Measurements from ENCODE around the gene THAP3.
"Not testable (repeated sequence)": the region's sequence is repeated elsewhere in the genome, so short reads cannot be mapped to it uniquely, and the experiment has no call there.

The THAP3 gene

DNA sequence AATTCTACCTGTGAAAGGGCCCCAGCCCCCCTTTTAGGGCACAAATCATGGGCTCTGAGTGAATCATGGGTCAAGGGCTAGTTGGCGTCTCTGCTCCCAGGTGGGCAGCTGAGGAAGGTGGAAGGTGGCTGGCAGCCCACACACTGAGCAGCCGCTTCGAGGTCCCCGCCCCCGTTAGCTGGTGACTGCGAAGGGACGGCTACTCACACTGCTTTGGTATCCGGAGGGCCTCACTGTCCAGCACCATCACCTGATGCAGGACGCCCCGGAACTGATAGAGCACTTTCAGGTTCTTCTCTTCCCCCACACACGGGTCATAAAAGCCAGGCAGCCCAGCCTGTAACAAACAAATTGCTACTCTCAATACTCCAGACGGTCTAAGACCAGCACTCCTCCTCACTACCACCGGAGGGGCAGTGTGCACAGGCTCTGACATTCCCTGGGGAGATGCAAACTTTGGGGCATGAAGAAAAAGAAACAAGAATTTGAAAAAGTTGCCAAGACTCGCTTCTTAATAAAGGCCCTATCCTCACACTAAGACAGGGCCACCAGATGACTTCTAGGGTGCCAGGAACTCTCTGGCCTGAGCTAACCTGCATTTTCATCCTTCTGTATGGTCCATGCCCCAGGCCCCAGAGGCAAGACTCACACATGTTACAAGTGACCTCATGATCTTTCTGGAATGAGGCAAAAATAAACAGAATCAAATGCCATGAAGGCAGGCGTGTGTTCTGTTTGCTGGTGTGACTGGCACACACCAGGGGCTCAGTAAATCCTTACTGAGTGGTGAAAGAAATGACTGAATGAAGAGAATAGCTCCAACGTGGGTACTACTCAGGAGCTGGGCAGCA lies 11.5 kb downstream of the THAP3 start:
- DNase-seq: no peak

DNA sequence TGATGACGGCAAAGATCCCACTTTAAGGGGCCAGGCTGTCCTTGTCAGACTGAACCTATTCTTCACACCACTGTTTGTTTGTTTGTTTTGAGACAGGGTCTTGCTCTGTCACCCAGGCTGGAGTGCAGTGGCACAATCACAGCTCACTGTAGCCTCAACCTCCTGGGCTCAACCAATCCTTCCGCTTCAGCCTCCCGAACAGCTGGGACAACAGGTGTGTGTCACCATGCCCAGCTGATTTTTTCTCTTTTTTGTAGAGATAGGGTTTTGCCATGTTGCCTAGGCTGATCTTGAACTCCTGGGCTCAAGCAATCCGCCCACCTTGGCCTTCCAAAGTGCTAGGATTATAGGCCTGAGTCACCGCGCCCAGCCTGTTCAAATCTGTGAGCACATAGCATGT lies 12.1 kb downstream of the THAP3 start:
- DNase-seq: not testable (repeated sequence)

DNA sequence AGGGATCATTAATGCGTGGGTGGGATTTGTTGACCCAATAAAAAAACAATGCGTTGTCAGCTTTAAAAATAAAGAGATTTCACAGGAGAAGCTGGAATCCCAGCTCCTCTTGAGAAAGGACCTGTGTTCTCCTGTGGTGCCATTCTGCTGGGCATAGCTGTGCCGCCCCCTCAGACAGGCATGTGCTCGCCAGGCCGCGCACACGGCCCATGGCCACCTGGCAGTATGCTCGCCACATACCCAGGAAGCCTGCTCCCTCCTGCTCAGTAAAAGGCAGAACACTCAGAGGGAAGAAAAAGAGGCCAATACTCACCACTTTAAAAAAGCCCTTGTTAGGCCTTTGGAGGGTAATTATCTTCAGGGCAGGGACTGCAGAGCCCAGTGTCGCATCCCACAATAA lies 13.1 kb downstream of the THAP3 start:
- DNase-seq: no peak

DNA sequence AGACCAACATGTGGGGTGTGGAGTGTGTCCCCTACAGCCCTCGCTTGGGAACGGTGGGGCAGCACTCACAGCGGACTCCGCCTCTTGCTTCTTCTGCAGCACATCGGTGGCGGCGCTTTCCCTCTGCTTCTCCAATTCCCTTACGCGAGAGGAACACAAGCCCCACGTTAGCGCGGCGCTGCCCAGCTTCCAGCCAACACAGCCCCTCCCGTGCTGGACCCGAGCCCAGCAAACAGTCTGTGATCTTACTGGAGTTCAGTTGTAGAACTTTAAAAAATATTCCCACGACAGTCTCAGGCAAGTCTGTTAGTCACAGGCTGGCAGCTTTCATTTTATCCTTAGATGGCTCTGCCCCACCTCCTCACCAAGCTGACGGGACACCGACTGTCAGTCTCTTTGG lies 13.6 kb downstream of the THAP3 start:
- no peak for DNase-seq

DNA sequence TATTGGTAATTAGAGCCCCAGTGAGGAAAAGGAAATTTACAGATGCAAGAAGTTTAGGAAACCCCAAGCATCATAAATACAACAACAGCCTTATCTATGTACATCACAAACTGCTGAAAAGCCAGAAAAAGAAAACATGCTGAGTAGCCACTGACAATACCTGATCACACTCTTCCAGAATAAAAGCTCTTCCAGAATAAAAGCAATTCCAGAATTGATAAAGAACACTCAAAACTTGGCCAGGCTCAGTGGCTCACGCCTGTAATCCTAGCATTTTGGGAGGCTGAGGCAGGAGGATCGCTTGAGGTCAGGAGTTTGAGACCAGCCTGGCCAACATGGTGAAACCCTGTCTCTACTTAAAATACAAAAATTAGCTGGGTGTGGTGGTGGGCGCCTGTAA lies 16.2 kb downstream of the THAP3 start:
- DNase-seq: not testable (repeated sequence)

DNA sequence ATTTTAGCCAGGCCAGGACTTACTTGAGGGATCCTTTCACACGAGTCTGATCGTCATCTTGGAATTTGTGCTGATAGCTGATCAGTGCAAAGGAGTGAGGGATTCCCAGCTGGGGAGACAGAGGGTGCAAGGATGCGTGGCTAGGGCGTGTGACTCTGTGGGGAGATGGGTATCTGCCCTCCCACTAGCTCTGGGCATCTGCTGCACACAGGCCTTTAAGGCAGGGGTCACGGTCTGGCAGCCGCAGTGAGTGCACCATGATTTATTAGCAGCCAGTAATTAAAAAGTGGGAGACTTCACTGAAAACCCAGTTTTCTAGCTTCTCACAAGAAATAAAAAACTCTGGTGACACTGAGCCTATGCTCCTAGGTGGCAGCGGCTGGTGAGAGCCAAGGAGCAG lies 20.4 kb downstream of the THAP3 start:
- DNase-seq: no peak

DNA sequence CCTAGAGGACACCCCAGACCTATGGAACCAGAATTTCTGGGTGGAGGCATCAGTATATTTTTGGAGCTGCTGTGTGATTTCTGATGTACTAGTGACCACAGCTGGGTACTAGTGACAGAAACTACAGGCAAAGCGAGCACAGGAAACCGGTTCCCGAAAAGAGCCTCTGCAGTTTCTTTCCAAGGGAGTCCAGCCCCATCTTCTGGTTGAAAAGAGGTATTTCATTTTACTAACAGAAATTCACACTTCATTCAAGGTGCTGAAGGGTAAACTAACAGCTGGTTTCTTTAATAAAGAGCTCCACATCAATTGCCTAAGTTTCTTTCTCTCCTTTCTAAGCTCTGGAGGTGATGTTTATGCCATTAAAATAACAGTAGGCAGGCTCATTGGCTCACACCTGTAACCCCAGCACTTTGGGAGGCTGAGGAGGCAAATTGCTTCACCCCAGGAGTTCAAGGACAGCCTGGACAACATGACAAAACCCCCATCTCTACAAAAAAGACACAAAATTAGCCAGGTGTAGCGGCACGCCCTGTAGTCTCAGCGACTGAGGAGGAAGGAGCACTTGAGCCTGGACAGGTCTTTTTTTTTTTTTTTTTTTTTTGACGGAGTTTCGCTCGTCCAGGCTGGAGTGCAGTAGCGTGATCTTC lies 22.0 kb downstream of the THAP3 start:
- DNase-seq: no peak

DNA sequence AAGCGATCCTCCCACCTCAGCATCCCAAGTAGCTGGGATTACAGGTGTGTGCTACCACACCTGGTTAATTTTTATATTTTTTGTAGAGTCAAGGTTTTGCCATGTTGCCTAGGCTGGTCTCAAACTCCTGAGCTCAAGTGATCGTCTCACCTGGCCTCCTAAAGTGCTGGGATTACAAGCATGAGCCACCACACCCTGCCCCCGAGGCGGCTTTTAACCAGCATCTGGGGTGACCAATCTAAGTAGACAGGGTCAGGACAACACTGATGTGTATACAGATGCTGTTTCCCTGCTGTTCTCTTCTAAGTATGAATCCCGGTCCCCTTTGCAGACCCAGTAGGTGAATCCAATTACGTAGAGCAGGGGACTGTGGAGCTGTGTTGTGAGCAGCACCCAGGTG lies 23.9 kb downstream of the THAP3 start:
- DNase-seq: no peak

DNA sequence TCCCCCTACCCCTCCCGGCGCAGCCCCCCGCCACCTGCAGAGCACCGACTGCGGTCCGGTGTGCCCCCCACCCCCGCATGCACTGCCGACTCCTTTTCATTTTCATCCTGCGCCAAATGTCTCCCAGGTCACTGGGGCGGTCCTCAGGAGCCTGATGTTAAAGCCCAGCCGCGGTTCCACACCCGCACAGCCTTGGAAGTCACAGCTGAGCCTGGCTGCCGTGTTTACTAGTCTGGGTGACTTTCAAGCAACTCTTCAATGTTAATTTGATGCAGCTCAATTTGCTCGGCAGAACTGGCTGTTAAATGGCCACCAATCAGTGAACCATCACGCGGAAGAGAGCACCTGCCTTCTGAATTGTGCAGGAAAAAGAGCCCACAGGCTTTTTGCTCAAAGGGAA lies 27.2 kb downstream of the THAP3 start:
- DNase-seq: no peak

DNA sequence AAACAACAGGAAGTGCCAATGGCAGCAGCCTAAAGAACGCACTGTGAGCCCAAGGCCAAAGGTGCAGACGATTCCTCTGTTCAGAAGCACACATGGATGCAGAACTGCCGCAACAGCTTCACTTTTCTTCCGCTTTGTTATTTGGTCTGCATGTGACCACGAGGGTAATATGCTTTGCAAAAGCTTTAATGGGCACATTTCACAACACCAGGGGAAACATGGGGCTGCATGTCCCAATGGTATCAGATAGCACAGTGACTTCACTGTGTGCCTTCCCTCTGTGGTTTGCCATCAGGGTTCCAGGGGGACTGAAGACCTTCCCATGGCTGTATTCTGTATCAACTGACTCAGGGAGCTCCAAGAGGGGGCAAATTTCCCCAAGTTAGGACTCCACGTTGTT lies 28.3 kb downstream of the THAP3 start:
- DNase-seq: no peak

DNA sequence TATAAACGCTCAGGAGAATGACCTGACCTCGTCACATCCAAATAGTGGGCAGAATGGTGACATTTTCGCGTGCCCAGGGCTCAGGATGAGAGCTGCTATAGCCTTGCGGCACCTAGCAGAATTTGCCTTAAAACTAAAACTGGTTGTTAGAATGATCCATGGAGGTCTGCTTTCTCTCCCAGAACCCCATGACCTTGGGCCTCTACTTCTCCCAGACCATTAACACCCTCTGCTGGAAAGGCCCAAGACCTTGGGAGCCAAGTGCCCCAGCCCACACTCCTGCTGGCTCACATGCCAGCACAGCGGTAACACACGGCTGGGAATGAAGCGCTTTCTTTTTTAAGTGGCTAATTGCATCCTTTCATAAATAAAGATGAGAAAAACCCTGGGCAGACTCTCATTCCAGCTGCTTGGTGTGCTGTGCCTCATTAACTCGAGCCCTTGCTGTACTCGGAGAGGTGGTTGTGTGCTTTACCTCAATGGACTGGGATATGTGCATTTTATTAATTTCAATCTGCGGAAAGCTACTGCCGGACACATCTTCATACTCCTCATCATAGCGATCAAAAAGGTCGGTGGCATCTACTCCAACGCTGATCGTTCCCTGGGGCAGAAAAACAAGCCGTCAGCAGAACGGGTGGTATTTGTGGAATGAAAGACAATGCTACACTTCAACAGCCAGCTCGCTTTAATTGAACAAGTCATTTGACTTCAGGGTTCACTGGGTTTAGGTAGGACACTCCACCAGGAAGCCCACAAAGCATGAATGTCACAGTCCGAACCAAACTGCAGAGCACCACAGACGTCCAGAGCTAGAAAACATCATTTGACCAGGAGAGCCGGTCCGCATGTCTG lies 29.0 kb downstream of the THAP3 start:
- DNase-seq: no peak

DNA sequence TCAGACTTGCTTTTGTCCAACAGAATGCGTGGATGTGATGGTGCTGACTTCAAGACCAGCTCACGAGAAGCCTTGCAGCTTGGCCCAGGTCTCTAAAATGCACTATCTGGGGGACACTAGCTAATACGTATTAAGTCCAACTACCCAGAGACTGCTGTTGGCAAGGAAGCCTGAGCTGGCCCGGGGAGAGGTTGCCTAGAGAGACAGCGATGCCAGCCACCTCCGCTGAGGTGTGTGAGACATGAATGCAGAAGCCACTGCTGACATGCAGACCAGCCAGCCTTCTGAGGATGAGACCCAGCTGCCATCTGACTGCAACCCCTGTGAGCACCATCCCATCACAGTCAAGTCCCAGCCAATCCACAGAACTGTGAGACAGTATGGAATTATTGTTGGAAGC lies 32.5 kb downstream of the THAP3 start:
- no peak for DNase-seq

DNA sequence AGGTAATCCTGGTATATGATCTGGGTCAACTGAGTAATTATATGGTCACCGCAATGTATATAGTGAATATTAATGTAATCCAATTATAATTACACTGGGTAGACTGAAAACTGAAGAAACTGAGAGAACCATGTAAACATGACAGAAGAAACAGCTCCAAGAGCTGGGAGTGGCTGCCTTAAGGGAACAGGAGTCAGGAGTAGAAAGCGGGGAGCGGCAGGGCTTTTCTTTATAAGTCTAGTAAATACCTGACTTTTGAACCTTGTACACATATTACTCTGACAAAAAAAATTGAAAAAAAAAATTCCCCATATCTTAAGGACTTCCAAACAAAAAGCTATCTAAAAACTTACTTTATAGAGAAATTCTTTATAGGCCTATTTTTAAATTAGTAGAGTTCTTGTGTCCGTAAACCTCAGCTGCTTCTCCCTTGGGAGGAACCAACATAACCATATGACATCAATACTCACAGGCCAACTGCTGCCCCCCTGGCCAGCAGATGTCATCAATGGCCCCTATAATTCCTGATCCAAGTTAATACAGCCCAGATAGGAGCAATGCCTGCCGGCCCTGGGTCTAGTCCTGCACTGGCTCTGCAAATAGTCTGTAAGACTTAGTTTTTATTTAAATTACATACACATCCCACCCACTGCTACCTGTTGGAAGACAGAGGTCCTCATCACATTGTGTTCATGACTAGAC lies 33.8 kb downstream of the THAP3 start:
- DNase-seq: no peak

DNA sequence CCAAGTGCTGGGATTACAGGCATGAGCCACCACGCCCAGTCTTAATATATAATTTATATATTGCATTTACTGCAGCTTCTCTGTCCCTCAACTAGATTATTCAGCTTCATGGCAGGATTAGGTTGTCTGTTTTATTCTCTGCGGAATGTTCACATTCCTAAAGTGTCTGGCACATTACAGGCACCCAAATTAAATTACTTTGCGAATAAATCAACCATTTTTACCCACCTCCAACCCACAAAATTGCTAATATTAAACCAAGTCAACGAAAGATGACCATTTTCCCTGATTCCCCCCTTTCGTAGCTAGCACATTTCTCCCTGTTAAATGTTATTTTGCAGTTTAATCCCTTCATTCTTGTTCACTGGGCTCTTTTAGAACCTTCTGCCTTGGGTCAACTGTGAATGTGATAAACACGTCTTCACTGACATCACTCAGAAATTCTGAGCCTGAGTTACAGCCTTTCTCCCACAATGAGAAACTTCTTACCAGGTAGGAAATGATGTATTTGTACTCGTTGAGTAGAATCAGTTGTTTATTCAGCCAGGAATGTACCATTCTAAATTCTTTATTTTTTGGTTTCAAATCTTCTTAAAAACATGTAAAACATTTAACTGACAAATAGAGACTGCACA lies 35.9 kb downstream of the THAP3 start:
- DNase-seq: no peak

DNA sequence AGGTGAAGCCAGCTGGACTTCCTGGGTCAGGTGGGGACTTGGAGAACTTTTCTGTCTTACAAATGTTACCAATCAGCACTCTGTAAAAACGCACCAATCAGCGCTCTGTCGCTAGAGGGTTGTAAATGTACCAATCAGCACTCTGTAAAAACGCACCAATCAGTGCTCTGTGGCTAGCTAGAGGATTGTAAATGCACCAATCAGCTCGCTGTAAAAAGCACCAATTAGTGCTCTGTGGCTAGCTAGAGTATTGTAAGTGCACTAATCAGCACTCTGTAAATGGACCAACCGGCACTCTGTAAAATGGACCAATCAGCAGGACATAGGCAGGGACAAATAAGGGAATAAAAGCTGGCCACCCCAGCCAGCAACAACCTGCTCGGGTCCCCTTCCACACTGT lies 37.8 kb downstream of the THAP3 start:
- not testable (repeated sequence) for DNase-seq

DNA sequence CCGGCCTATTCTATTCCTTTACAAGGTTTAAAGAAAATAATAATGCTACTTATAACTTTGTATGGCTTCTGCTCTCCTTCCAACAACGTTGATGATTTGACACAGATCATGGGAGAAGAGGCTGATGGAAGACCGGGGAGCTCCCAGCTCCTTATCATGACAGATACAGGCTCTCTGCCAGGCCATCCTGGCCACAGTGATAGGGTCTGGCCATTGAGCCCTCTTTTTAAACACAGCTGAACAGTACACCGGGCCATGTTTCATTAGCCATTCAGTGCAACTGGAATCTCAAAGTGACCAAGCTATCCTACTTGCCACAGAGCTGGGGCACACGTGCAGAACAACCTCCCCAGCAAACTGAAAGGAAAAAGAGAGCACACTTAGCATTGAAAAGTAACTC lies 42.0 kb downstream of the THAP3 start:
- DNase-seq: no peak

DNA sequence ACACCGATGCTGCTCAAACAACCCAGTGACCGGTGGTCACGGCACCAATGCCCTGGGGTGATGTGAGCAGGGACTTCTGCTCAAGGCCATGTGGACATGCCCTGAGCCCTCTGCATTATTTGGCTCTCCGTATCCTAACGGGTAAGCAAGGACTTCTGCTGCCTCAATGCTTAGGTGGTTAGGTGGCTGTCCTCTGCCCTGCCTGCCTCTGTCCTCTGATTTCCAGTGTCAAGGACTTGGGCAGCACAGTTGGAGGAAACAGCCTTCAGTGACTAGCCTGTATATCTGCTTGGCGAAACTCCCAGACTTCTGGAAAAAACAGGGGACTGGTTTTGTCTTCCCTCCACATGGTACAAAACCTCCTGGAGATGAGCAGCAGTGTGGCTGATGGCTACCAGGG lies 42.5 kb downstream of the THAP3 start:
- no peak for DNase-seq

DNA sequence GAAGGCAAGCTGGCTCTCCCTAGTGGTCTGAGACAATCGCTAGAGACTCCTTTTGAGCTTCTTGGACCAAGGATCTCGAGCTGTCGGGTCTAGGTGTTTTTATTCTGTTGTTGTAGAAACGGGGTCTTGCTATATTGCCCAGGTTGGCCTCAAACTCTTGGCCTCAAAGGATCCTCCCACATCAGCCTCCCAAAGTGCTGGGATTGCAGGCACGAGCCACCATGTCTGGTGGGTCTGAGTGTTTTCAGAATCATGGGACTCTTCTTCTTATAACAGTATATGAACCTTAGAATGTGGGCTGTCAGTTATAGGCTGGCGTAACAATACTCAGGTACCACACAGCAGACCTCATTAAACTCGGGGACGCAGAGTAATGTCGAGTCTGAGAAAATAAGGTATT lies 43.8 kb downstream of the THAP3 start:
- no peak for DNase-seq

DNA sequence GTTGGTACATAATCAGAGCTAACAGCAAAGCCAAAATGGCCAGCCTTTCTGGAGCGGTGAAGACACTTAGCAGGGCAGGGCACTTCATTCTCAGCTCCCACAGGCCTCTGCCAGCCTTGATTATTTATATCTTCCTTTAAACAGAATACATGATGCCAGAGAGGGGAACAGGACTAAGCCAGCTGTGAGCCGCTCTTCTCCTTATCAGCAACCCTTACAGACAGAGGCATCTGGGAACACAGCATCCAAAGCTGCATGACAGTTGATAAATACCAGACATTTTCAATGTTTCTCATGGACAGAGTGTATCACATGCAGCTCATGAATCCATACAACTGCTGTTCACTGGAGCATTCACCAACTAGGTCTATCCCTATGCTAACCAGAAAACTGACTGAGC lies 47.9 kb downstream of the THAP3 start:
- no peak for DNase-seq

DNA sequence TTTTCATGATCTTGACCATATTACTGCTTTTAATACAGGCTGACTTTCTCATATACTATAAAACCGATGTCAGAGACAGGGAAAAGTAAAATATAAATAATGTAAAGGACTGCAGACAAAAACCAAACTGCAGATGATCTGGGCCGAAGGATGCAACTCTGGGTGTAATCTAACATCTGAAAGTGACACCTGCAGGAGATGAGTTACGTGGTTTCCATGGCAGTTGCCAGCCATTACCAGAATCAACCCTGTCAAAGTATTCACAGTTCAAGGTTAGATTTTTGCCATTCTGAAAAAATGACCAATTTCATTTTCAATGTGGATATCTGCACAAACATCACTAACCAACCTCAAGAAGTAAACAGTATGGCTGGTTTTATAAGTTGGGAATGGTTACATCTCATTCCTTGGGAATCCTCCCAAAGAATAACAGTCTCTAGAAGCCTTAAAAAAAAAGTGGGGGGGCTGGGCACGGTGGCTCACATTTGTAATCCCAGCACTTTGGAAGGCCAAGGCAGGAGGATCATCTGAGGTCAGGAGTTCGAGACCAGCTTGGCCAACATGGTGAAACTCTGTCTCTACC lies 49.2 kb downstream of the THAP3 start:
- no peak for DNase-seq

DNA sequence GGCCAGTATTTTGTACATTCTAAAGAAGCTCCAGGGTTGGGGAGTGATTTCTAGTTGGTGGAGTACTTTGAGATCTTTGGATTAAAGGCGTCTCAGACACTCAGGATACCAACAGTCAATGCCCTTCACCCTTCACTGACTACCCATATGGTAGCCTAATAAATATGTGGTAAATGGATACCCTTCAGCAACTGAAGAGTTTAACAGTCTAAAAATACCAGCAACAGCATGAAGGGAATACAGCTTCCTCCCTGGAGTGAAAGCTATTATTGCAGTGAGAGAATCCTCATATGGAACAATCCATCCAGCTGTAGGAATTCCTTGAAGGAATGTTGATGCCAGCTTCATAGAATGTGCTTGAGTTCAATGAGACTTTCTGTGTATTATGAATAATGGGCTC lies 50.1 kb downstream of the THAP3 start:
- no peak for DNase-seq

DNA sequence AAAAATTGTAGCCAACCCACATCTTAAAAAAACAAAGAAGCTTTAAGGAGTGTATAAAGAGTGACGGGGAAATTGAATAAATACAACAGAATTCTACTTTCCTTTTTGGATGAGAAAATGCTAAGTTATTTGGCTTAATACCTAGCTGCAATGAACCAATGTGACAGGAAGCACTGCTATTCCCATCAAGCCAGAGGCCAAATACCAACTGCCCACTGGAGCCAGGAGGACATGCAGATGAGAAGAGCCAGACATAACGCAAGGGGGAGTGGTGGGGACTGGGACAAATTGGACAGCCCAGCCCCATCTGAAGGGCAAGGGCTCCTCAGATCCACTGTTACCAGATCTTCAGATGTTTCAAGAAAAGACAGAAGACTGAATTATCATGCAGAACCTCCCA lies 51.3 kb downstream of the THAP3 start:
- DNase-seq: no peak
